ENCODE measurements around the gene CHST11. TPM values are rescaled to one million over a fixed set of nuclear protein-coding genes. Genes with fewer than 3 reads are reported as not detected.

Gene CHST11
- total and polyA plus RNA-seq, 10 of the 15 experiments (the other 5 are each of a cell fraction or from before 2014, with no cell fraction given), result 1.9 to 38.1 (median 17.2) TPM

- TF ChIP-seq GABPA (IDR thresholded peaks at IDR 0.05; ENCODE audit: low read depth) (no peak), NKRF (conservative IDR thresholded peaks at IDR 0.05) (no peak), JUNB (IDR thresholded peaks at IDR 0.05) (no peak), ZSCAN29 (IDR thresholded peaks at IDR 0.05) (no peak), SMAD5 (IDR thresholded peaks at IDR 0.05; ENCODE audit: low read depth) (no peak), BCL3 (IDR thresholded peaks at IDR 0.05; ENCODE audit: borderline replicate concordance, insufficient read depth, low read depth, low read length, poor library complexity, severe bottlenecking) (no peak), TARDBP (IDR thresholded peaks at IDR 0.05; ENCODE audit: borderline replicate concordance) (no peak)
Measured at GRCh38 chr12:104618691-104619090, 161.9 kb downstream of the CHST11 start (continued).

- Histone ChIP-seq H2AFZ (ENCODE audit: control insufficient read depth, low read depth, low read length) (no peak overlapping the region), H3K4me1 (ENCODE audit: control insufficient read depth, insufficient read depth, low read length) (no peaks in the 10 kb centered on the region), H3K4me2 (ENCODE audit: control insufficient read depth, insufficient read depth) (no peak overlapping the region), H3K4me3 (no peak overlapping the region), H3K9ac (ENCODE audit: control insufficient read depth, insufficient read depth, low read length) (no peak overlapping the region), H3K9me3 (replicated peaks; ENCODE audit: control insufficient read depth, insufficient read depth, low read length) (no peaks in the 10 kb centered on the region), H3K27ac (ENCODE audit: control insufficient read depth, insufficient read depth) (no peak overlapping the region), H4K20me1 (ENCODE audit: control insufficient read depth, insufficient read depth) (no peaks in the 10 kb centered on the region), H3K27me3 (replicated peaks in 1 of 2; ENCODE audit: control insufficient read depth in 2 of 2, insufficient read depth in 2 of 2, low read length in 1 of 2) (no peaks in the 10 kb centered on the region), H3K79me2 (ENCODE audit: control insufficient read depth, insufficient read depth, low read length) (no peaks in the 10 kb centered on the region; the same call in none of the 2 replicates), H3K36me3 (ENCODE audit: control insufficient read depth in 2 of 2, insufficient read depth in 2 of 2, low read length in 1 of 2) (peaks cover 2 to 7% of the 10 kb centered on the region in 2 experiments; a peak in 2 of 4 replicates)
- in situ Hi-C loops (cut with MboI), result no loop called here
- DNase-seq (ENCODE audit: low read depth, low spot score) (no peak), ATAC-seq (no peak), FAIRE-seq (no peak)
- ChIA-PET CTCF (interaction anchor here (0.7 kb wide), 1 partner anchor 238 kb away, joined by 3 read pairs; no protein-coding TSS in a partner anchor), SMC1A (ENCODE audit: uncharacterized antibody, unreplicated experiment) (interaction anchor here (0.7 to 1.5 kb wide), 3 partner anchors 9 to 19 kb away, joined by 3 to 7 read pairs (median 3); no protein-coding TSS in a partner anchor), POLR2A (no interaction called here), RAD21 (ENCODE audit: unreplicated experiment) (interaction anchor here (1.4 kb wide), 1 partner anchor 160 kb away, joined by 3 read pairs; no protein-coding TSS in a partner anchor)
- BruUV-seq (replicated peaks), result no TSS peak
- intact Hi-C loops (cut with micrococcal nuclease; ENCODE audit: unreplicated experiment), result no loop called here
- WGBS (ENCODE audit: insufficient coverage, insufficient replicate concordance, low lambda C conversion rate, missing lambda C conversion rate), result 90% methylated on average over 7 of the region's 7 CpGs
- TF ChIP-seq CEBPZ (IDR thresholded peaks at IDR 0.05; ENCODE audit: low read depth, low read length) (no peak), KAT2A (conservative IDR thresholded peaks at IDR 0.05; ENCODE audit: control insufficient read depth, low read depth, low read length) (no peak), CHD4 (IDR thresholded peaks at IDR 0.05) (no peak), ZNF384 (IDR thresholded peaks at IDR 0.05; ENCODE audit: borderline replicate concordance, low read depth, low read length) (no peak), ELK1 (IDR thresholded peaks at IDR 0.05; ENCODE audit: low read depth, low read length) (no peak), PML (IDR thresholded peaks at IDR 0.05; ENCODE audit: low read length) (no peak), STAT3 (IDR thresholded peaks at IDR 0.05; ENCODE audit: low read depth, low read length) (no peak), DPF2 (IDR thresholded peaks at IDR 0.05) (no peak), MEF2A (IDR thresholded peaks at IDR 0.05; ENCODE audit: insufficient read depth, low read depth, low read length) (no peak)
Measured at GRCh38 chr12:104619305-104619704, 162.6 kb downstream of the CHST11 start.
